GM12878 (cell line): ENCODE results near the gene PFN2. TPM values are rescaled to one million over a fixed set of nuclear protein-coding genes. Genes with fewer than 3 reads are reported as not detected.

ENCODE experiments used
- ATAC-seq: fragments of 200-7000 bp; cut with Tn5 transposase; 3 replicates; pipeline ENCODE4 v1.9.1; 2020; ENCODE audit warnings: mild to moderate bottlenecking, moderate library complexity
- BruUV-seq: library from RNA; stranded (reverse); fragments of 400-500 nt; replicated peaks from 2 replicates; lab custom pipeline; 2021; lab: Mats Ljungman, UMichigan
- CTCF ChIA-PET: fragments of 300-600 bp; sonication (Branson Sonifier 250); formaldehyde crosslinking; extraction: SDS; loops from one replicate; lab custom pipeline; 2021; ENCODE audit warnings: inconsistent platforms; lab: Yijun Ruan, JAX
- POLR2A ChIA-PET: fragments of 350-600 bp; formaldehyde crosslinking; extraction: SDS; loops from one replicate; lab custom pipeline; 2021; ENCODE audit warnings: inconsistent platforms; lab: Charles Lee
- RAD21 ChIA-PET: fragments of 300-600 bp; sonication (Branson Sonifier 250); formaldehyde crosslinking; loops from one replicate; lab custom pipeline; 2023; ENCODE audit warnings: antibody characterized with exemption; ENCODE audit not compliant: unreplicated experiment; lab: Charles Lee
- SMC1A ChIA-PET: fragments of 300-600 bp; sonication (Branson Sonifier 250); formaldehyde crosslinking; loops from one replicate; lab custom pipeline; 2023; ENCODE audit not compliant: unreplicated experiment, uncharacterized antibody; lab: Charles Lee
- DNase-seq: peaks from one replicate; pipeline ENCODE4 v3.0.0-alpha.2; 2011; ENCODE audit warnings: low read depth, low spot score
- FAIRE-seq: peaks from 3 replicates; lab custom pipeline; 2011; peaks lifted over from hg19 to GRCh38; lab: Jason Lieb, UNC
- H2AFZ ChIP-seq: 2 replicates; pipeline ENCODE4 v1.6.0; 2011; ENCODE audit warnings: low read depth, low read length, control low read depth; ENCODE audit not compliant: control insufficient read depth
- H3K27ac ChIP-seq: 2 replicates; pipeline ENCODE4 v1.5.1; 2011; ENCODE audit warnings: control low read depth; ENCODE audit not compliant: control insufficient read depth, insufficient read depth
- H3K27me3 ChIP-seq, 2 experiments: replicated peaks in 1 of 2; 2 replicates each; pipeline versions ENCODE4 v1.6.0 to v1.6.1; 2011; ENCODE audit warnings: low read length in 1 of 2; ENCODE audit not compliant: control insufficient read depth in 2 of 2, insufficient read depth in 2 of 2
- H3K36me3 ChIP-seq, 2 experiments: 2 replicates each; pipeline ENCODE4 v1.5.1; 2011; ENCODE audit warnings: low read length in 1 of 2; ENCODE audit not compliant: control insufficient read depth in 2 of 2, insufficient read depth in 2 of 2
- H3K4me1 ChIP-seq: 2 replicates; pipeline ENCODE4 v1.6.1; 2011; ENCODE audit warnings: mild to moderate bottlenecking, low read length, moderate library complexity, mixed read lengths; ENCODE audit not compliant: control insufficient read depth, insufficient read depth
- H3K4me2 ChIP-seq: 2 replicates; pipeline ENCODE4 v1.6.0; 2011; ENCODE audit warnings: control low read depth; ENCODE audit not compliant: control insufficient read depth, insufficient read depth
- H3K4me3 ChIP-seq: fragments of 200-600 bp; sonication (generic); 2 replicates; pipeline ENCODE4 v1.5.1; 2016
- H3K79me2 ChIP-seq: 2 replicates; pipeline ENCODE4 v1.6.0; 2011; ENCODE audit warnings: low read length; ENCODE audit not compliant: control insufficient read depth, insufficient read depth
- H3K9ac ChIP-seq: 2 replicates; pipeline ENCODE4 v1.8.0; 2011; ENCODE audit warnings: low read length, control low read depth, mixed read lengths; ENCODE audit not compliant: control insufficient read depth, insufficient read depth
- H3K9me3 ChIP-seq: replicated peaks from 3 replicates; pipeline ENCODE4 v1.5.1; 2011; ENCODE audit warnings: mild to moderate bottlenecking, low read length; ENCODE audit not compliant: control insufficient read depth, insufficient read depth
- H4K20me1 ChIP-seq: 2 replicates; pipeline ENCODE4 v1.6.0; 2011; ENCODE audit not compliant: control insufficient read depth, insufficient read depth
- BCL11A ChIP-seq: IDR thresholded peaks from 2 replicates; pipeline ENCODE4 v1.6.1; 2011; ENCODE audit warnings: low read depth, low read length
- DPF2 ChIP-seq: fragments of 450-650 bp; IDR thresholded peaks from 2 replicates; pipeline ENCODE4 v1.6.1; 2017; ENCODE audit warnings: mild to moderate bottlenecking
- GATAD2B ChIP-seq: fragments of 450-650 bp; conservative IDR thresholded peaks from 2 replicates; pipeline ENCODE4 v1.6.1; 2017; ENCODE audit warnings: low read depth, mild to moderate bottlenecking, moderate library complexity
- MEF2B ChIP-seq: fragments of 450-650 bp; IDR thresholded peaks from 2 replicates; pipeline ENCODE4 v1.6.1; 2018; ENCODE audit warnings: mild to moderate bottlenecking, moderate library complexity; ENCODE audit not compliant: partially characterized antibody, poor library complexity, severe bottlenecking
- NR2F1 ChIP-seq: fragments of 450-650 bp; conservative IDR thresholded peaks from 2 replicates; pipeline ENCODE4 v1.6.1; 2017; ENCODE audit warnings: mild to moderate bottlenecking
- RB1 ChIP-seq: fragments of 450-650 bp; formaldehyde crosslinking; IDR thresholded peaks from 2 replicates; pipeline ENCODE4 v1.6.1; 2017; ENCODE audit warnings: mild to moderate bottlenecking, borderline replicate concordance
- TCF12 ChIP-seq: IDR thresholded peaks from 2 replicates; pipeline ENCODE4 v1.6.1; 2011; ENCODE audit warnings: low read depth, mild to moderate bottlenecking, low read length
- YY1 ChIP-seq: IDR thresholded peaks from 2 replicates; pipeline ENCODE4 v1.6.1; 2011; ENCODE audit warnings: low read depth, mild to moderate bottlenecking, low read length
- ZNF622 ChIP-seq: fragments of 450-650 bp; IDR thresholded peaks from 2 replicates; pipeline ENCODE4 v1.6.1; 2017; ENCODE audit warnings: mild to moderate bottlenecking, inconsistent platforms
- in situ Hi-C: fragments of 300-500 bp; cut with MboI; formaldehyde crosslinking; loops from 9 replicates; pipeline ENCODE4 v1.14.3; 2018; ENCODE audit warnings: mixed read lengths
- intact Hi-C: fragments of 100-400 bp; cut with micrococcal nuclease; formaldehyde crosslinking; loops from one replicate; pipeline ENCODE4 v1.14.2; 2022; ENCODE audit not compliant: unreplicated experiment
- polyA plus RNA-seq, 11 experiments: library from polyadenylated mRNA; depleted of rRNA in 4 of 11; unstranded in 6 of 11; stranded (reverse) in 5 of 11; fragments of >200 nt; fragmentation: Nextera tagmentation in 4 of 11; fragmentation: Illumina TruSeq in 1 of 11; extraction: Ambion mirVana in 4 of 11; extraction: Trizol in 1 of 11; gene quantifications; 1 replicate in 1 of 11; 2 replicates in 10 of 11; pipeline versions ENCODE4 v1.2.1 to v1.2.3, GENCODE V29; 2011 to 2016; ENCODE audit warnings: inconsistent platforms in 2 of 11, missing spikeins in 2 of 11, low read depth in 1 of 11
- total RNA-seq, 4 experiments: library from RNA; depleted of rRNA in 3 of 4; stranded (reverse); fragments of >200 nt in 3 of 4; fragmentation: Illumina TruSeq in 1 of 4; extraction: Trizol in 1 of 4; gene quantifications; 2 replicates each; pipeline versions ENCODE4 v1.2.1 to v1.2.3, GENCODE V29; 2013 to 2021
- TF ChIP-seq, protein P1 (sequence below): IDR thresholded peaks from 2 replicates; pipeline ENCODE4 v1.6.1; 2012; ENCODE audit warnings: improper control_type of control experiment, low read depth, low read length; ENCODE audit not compliant: insufficient replicate concordance
- TF ChIP-seq, protein P2 (sequence below): fragments of 450-650 bp; IDR thresholded peaks from 2 replicates; pipeline ENCODE4 v1.6.1; 2017; ENCODE audit warnings: antibody characterized with exemption, mild to moderate bottlenecking, moderate library complexity

PFN2 gene
- total and polyA plus RNA-seq, 10 of the 15 experiments (the other 5 are each of a cell fraction or from before 2014, with no cell fraction given) = 3.1 to 78.9 (median 5.3) TPM

DNA sequence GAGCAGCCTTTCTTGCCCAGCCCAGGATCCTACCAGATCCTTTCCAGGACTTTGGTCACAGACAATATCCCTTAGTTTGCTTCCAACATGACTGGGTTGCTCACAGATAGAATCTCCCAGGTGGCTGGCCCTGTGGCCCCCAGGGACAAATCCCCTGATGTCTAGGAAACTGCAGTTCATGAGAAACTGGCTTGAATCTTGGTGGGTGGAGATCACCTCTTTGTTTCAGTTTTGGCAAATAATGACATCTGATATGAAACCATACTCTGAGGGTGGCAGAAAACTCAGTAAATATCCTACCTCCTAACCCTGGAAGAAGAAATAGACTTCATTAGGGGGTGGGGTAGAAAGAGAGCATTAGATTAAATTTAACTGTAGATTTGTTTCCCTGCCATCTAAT, 44.1 kb upstream of the PFN2 start:
- Histone ChIP-seq H3K27me3 (no peaks in the 10 kb centered on the region), H3K79me2 (no peaks in the 10 kb centered on the region), H3K9ac (no peak overlapping the region), H3K9me3 (no peaks in the 10 kb centered on the region; the same call in 1 of the 3 replicates), H3K27ac (no peak overlapping the region), H3K4me3 (no peak overlapping the region), H2AFZ (no peak overlapping the region), H4K20me1 (no peaks in the 10 kb centered on the region), H3K36me3 (no peaks in the 10 kb centered on the region), H3K4me2 (no peak overlapping the region), H3K4me1 (no peaks in the 10 kb centered on the region)
- SMC1A ChIA-PET = interaction anchor here (1.3 to 2.1 kb wide), 3 partner anchors 9 to 169 kb away, joined by 3 to 8 read pairs (median 6); no protein-coding TSS in a partner anchor
- POLR2A ChIA-PET = no interaction called here
- ATAC-seq = peak; percentile 77
- intact Hi-C loops (loop anchor here (5.0 kb wide), 2 partner anchors 83 to 168 kb away; no protein-coding TSS in a partner anchor), in situ Hi-C loops (no loop called here)
- no peak for FAIRE-seq
- DNase-seq = peak; percentile 39
- CTCF ChIA-PET = no interaction called here
- no peak for TF ChIP-seq YY1
- peak; percentile 73; the same call in 1 of the 2 replicates for TF ChIP-seq RB1
- 0 out of 2 replicates have a peak, but pooled peaks have one; percentile 20 for TF ChIP-seq NR2F1
- 0 out of 2 replicates have a peak, but pooled peaks have one; percentile 34 for TF ChIP-seq BCL11A
- TF ChIP-seq GATAD2B = peak; percentile 91; the same call in 1 of the 2 replicates
- TF ChIP-seq, protein P1, sequence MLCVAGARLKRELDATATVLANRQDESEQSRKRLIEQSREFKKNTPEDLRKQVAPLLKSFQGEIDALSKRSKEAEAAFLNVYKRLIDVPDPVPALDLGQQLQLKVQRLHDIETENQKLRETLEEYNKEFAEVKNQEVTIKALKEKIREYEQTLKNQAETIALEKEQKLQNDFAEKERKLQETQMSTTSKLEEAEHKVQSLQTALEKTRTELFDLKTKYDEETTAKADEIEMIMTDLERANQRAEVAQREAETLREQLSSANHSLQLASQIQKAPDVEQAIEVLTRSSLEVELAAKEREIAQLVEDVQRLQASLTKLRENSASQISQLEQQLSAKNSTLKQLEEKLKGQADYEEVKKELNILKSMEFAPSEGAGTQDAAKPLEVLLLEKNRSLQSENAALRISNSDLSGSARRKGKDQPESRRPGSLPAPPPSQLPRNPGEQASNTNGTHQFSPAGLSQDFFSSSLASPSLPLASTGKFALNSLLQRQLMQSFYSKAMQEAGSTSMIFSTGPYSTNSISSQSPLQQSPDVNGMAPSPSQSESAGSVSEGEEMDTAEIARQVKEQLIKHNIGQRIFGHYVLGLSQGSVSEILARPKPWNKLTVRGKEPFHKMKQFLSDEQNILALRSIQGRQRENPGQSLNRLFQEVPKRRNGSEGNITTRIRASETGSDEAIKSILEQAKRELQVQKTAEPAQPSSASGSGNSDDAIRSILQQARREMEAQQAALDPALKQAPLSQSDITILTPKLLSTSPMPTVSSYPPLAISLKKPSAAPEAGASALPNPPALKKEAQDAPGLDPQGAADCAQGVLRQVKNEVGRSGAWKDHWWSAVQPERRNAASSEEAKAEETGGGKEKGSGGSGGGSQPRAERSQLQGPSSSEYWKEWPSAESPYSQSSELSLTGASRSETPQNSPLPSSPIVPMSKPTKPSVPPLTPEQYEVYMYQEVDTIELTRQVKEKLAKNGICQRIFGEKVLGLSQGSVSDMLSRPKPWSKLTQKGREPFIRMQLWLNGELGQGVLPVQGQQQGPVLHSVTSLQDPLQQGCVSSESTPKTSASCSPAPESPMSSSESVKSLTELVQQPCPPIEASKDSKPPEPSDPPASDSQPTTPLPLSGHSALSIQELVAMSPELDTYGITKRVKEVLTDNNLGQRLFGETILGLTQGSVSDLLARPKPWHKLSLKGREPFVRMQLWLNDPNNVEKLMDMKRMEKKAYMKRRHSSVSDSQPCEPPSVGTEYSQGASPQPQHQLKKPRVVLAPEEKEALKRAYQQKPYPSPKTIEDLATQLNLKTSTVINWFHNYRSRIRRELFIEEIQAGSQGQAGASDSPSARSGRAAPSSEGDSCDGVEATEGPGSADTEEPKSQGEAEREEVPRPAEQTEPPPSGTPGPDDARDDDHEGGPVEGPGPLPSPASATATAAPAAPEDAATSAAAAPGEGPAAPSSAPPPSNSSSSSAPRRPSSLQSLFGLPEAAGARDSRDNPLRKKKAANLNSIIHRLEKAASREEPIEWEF = peak; percentile 85
- peak; percentile 99 for TF ChIP-seq MEF2B
- TF ChIP-seq, protein P2, sequence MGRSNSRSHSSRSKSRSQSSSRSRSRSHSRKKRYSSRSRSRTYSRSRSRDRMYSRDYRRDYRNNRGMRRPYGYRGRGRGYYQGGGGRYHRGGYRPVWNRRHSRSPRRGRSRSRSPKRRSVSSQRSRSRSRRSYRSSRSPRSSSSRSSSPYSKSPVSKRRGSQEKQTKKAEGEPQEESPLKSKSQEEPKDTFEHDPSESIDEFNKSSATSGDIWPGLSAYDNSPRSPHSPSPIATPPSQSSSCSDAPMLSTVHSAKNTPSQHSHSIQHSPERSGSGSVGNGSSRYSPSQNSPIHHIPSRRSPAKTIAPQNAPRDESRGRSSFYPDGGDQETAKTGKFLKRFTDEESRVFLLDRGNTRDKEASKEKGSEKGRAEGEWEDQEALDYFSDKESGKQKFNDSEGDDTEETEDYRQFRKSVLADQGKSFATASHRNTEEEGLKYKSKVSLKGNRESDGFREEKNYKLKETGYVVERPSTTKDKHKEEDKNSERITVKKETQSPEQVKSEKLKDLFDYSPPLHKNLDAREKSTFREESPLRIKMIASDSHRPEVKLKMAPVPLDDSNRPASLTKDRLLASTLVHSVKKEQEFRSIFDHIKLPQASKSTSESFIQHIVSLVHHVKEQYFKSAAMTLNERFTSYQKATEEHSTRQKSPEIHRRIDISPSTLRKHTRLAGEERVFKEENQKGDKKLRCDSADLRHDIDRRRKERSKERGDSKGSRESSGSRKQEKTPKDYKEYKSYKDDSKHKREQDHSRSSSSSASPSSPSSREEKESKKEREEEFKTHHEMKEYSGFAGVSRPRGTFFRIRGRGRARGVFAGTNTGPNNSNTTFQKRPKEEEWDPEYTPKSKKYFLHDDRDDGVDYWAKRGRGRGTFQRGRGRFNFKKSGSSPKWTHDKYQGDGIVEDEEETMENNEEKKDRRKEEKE = no peak
- TF ChIP-seq ZNF622 = no peak
- TF ChIP-seq TCF12 = peak; percentile 75
- TF ChIP-seq DPF2 = 0 out of 2 replicates have a peak, but pooled peaks have one; percentile 13
- BruUV-seq = no TSS peak
- RAD21 ChIA-PET = interaction anchor here (0.8 kb wide), 1 partner anchor 45 kb away, joined by 4 read pairs; no protein-coding TSS in a partner anchor
